Endodermal cell (in vitro differentiated cells): ENCODE data around the gene DNM3. TPM values are rescaled to one million over a fixed set of nuclear protein-coding genes. Genes with fewer than 3 reads are reported as not detected.
A peak's percentile ranks its signal among the peaks of the same experiment; 100 is the strongest.

ENCODE experiments used
- DNase-seq: peaks from one replicate; pipeline ENCODE4 v3.0.0-alpha.2; 2017
- H3K27ac ChIP-seq: 2 replicates; pipeline ENCODE4 v1.5.1; 2013; ENCODE audit warnings: mild to moderate bottlenecking, low read depth, low read length, moderate library complexity
- H3K27me3 ChIP-seq: 2 replicates; pipeline ENCODE4 v1.6.1; 2013; ENCODE audit warnings: mild to moderate bottlenecking, low read length, moderate library complexity; ENCODE audit not compliant: insufficient read depth, control insufficient read depth, poor library complexity, severe bottlenecking
- H3K36me3 ChIP-seq: 2 replicates; pipeline ENCODE4 v1.7.0; 2013; ENCODE audit warnings: mild to moderate bottlenecking, low read length, moderate library complexity; ENCODE audit not compliant: control insufficient read depth, insufficient read depth
- H3K4me1 ChIP-seq: one replicate; pipeline ENCODE4 v1.7.0; 2013; ENCODE audit warnings: low read length; ENCODE audit not compliant: control insufficient read depth, insufficient read depth
- H3K4me3 ChIP-seq: 2 replicates; pipeline ENCODE4 v1.5.1; 2013; ENCODE audit warnings: mild to moderate bottlenecking, low read length, moderate library complexity
- H3K9ac ChIP-seq: 2 replicates; pipeline ENCODE4 v1.6.1; 2013; ENCODE audit warnings: mild to moderate bottlenecking, low read length, moderate library complexity; ENCODE audit not compliant: poor library complexity, severe bottlenecking; ENCODE audit errors: extremely low read depth
- H3K9me3 ChIP-seq: 2 replicates; pipeline ENCODE4 v1.6.1; 2013; ENCODE audit warnings: mild to moderate bottlenecking, low read length, moderate library complexity; ENCODE audit not compliant: control insufficient read depth
- H3K27ac Mint-ChIP-seq: 2 replicates; pipeline ENCODE4 v1.8.0; 2020; ENCODE audit warnings: mixed read lengths
- H3K27me3 Mint-ChIP-seq: 2 replicates; pipeline ENCODE4 v1.8.0; 2021; ENCODE audit warnings: mild to moderate bottlenecking, mixed read lengths; ENCODE audit not compliant: insufficient read depth
- H3K36me3 Mint-ChIP-seq: 2 replicates; pipeline ENCODE4 v1.8.0; 2020; ENCODE audit warnings: low read depth, mixed read lengths
- H3K4me1 Mint-ChIP-seq: 2 replicates; pipeline ENCODE4 v1.8.0; 2020; ENCODE audit warnings: mixed read lengths
- H3K4me3 Mint-ChIP-seq: 2 replicates; pipeline ENCODE4 v1.8.0; 2020; ENCODE audit warnings: mild to moderate bottlenecking, moderate library complexity, mixed read lengths
- H3K9me3 Mint-ChIP-seq: 2 replicates; pipeline ENCODE4 v1.8.0; 2020; ENCODE audit warnings: mild to moderate bottlenecking, mixed read lengths
- WGBS, 2 experiments: methylation state at CpG; one replicate each; pipeline versions ENCODE4 v1.1.5 to v1.1.7; 2013; ENCODE audit warnings: missing lambda C conversion rate in 2 of 2, mixed read lengths in 1 of 2; ENCODE audit not compliant: insufficient coverage in 1 of 2, insufficient read length in 1 of 2; 5-methylcytosine and 5-hydroxymethylcytosine counted together
- total RNA-seq, 2 donors: library from RNA; stranded (reverse); fragmentation: NEBNext Ultra II Directional in 1 of 2; extraction: Animal tissue kit (Norgen Biotek cat#: 25700) in 1 of 2; gene quantifications; 2 replicates in 1 of 2; 3 replicates in 1 of 2; pipeline ENCODE4 v1.2.1, GENCODE V29; 2021
- TF ChIP-seq, protein P1 (sequence below): fragments of 200-600 bp; sonication (generic); conservative IDR thresholded peaks from 2 replicates; pipeline ENCODE4 v1.5.0; 2021; ENCODE audit warnings: antibody characterized with exemption, mild to moderate bottlenecking

DNM3 gene
- total RNA-seq, 2 donors from 2014 or later = 0.53 to 1.8 TPM

DNA sequence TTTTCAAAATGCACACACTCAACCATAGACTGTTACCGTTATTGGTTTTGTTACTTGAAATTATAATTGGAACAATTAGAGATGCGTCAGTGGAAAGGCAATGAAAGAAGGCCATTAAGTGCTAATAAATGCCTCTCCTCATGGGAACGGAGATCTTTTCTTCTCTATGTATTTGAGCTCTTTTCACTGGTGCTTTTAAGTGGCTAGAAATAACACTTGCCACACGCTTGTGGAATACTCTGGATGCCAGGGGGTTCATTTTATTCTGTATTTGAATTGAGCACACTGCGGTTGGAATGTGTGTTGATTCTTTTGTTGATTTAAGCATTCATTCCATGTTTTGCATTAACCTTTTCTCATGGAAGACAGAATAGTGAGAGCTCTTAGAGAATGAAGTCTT, 68.4 kb downstream of the DNM3 start:
- Mint-ChIP-seq H3K9me3 (no peaks in the 10 kb centered on the region), H3K4me3 (no peak overlapping the region), H3K27me3 (no peaks in the 10 kb centered on the region), H3K4me1 (no peaks in the 10 kb centered on the region), H3K27ac (no peak overlapping the region), H3K36me3 (no peaks in the 10 kb centered on the region)
- Histone ChIP-seq H3K9me3 (no peaks in the 10 kb centered on the region), H3K4me1 (no peaks in the 10 kb centered on the region), H3K36me3 (no peaks in the 10 kb centered on the region), H3K27ac (no peak overlapping the region), H3K4me3 (no peak overlapping the region), H3K27me3 (no peaks in the 10 kb centered on the region), H3K9ac (no peak overlapping the region)
- no peak for DNase-seq
- TF ChIP-seq, protein P1, sequence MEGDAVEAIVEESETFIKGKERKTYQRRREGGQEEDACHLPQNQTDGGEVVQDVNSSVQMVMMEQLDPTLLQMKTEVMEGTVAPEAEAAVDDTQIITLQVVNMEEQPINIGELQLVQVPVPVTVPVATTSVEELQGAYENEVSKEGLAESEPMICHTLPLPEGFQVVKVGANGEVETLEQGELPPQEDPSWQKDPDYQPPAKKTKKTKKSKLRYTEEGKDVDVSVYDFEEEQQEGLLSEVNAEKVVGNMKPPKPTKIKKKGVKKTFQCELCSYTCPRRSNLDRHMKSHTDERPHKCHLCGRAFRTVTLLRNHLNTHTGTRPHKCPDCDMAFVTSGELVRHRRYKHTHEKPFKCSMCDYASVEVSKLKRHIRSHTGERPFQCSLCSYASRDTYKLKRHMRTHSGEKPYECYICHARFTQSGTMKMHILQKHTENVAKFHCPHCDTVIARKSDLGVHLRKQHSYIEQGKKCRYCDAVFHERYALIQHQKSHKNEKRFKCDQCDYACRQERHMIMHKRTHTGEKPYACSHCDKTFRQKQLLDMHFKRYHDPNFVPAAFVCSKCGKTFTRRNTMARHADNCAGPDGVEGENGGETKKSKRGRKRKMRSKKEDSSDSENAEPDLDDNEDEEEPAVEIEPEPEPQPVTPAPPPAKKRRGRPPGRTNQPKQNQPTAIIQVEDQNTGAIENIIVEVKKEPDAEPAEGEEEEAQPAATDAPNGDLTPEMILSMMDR = no peak
- WGBS, 2 experiments = 63 to 68% methylated on average over 3 to 5 of the region's 5 CpGs

DNA sequence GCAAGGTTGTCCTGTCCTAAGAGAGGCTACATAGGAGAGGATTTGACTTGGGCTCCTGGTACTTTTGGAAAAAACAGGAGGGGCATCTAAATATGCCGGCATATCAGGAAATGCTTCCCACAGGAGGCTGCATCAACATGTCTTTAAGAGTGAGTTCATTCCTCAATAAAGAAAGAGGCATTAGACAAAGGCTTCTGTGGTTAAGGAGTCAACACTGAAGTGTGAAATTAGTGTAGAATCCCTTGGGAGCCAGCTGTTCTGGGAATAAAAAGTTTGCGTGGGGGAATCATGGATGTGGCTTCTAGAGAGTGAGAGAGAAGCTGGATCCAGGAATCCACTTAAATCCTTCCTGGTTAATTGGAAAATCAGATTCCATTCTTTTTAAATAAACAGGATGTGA, 69.5 kb downstream of the DNM3 start:
- H3K9me3 ChIP-seq = no peaks in the 10 kb centered on the region
- no peak overlapping the region for H3K4me3 ChIP-seq
- DNase-seq = no peak
- WGBS, 2 experiments = 64 to 86% methylated on average over 1 to 2 of the region's 2 CpGs
- no peak overlapping the region for H3K27ac ChIP-seq
- no peaks in the 10 kb centered on the region for H3K4me1 ChIP-seq
- Mint-ChIP-seq H3K4me3 (no peak overlapping the region), H3K27me3 (no peaks in the 10 kb centered on the region), H3K36me3 (no peaks in the 10 kb centered on the region), H3K4me1 (no peaks in the 10 kb centered on the region), H3K9me3 (no peaks in the 10 kb centered on the region), H3K27ac (no peak overlapping the region)
- no peaks in the 10 kb centered on the region for H3K27me3 ChIP-seq
- TF ChIP-seq, protein P1 = no peak
- no peaks in the 10 kb centered on the region for H3K36me3 ChIP-seq
- no peak overlapping the region for H3K9ac ChIP-seq

DNA sequence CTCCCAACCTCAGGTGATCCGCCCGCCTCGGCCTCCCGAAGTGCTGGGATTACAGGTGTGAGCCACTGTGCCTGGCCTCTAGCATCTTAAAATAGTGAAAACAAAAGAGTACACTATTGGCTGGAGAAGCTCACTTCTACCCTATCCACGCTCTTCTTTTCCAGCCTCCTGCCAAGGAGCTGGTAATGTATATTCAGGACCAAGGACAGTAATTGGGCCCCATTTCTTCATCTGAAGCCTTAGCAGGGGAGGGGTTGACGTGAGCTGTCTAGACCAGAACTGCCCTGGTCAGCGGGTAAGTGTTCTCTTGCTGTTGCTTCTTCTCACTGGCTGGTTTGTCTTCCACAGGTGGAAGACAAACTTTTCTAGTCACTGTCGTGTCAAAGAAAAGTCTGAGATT, 70.2 kb downstream of the DNM3 start:
- no peaks in the 10 kb centered on the region for H3K36me3 Mint-ChIP-seq
- H3K4me3 ChIP-seq = no peak overlapping the region
- no peak overlapping the region for H3K27ac Mint-ChIP-seq
- 80 to 91% methylated on average over 4 to 8 of the region's 8 CpGs for WGBS, 2 experiments
- no peaks in the 10 kb centered on the region for H3K4me1 ChIP-seq
- no peaks in the 10 kb centered on the region for H3K9me3 ChIP-seq
- no peaks in the 10 kb centered on the region for H3K27me3 ChIP-seq
- no peaks in the 10 kb centered on the region for H3K4me1 Mint-ChIP-seq
- no peaks in the 10 kb centered on the region for H3K9me3 Mint-ChIP-seq
- H3K27ac ChIP-seq = no peak overlapping the region
- no peak overlapping the region for H3K9ac ChIP-seq
- no peaks in the 10 kb centered on the region for H3K36me3 ChIP-seq
- TF ChIP-seq, protein P1 = no peak
- H3K27me3 Mint-ChIP-seq = no peaks in the 10 kb centered on the region
- peak; percentile 70 for DNase-seq
- no peak overlapping the region for H3K4me3 Mint-ChIP-seq
